ENCODE data around the gene TFF2.
A peak's percentile ranks its signal among the peaks of the same experiment; 100 is the strongest.

Gene TFF2

GRCh38 chr21:42337276-42337675 lies 13.5 kb downstream of the TFF2 start:
- no peak overlapping the region for H3K4me3 ChIP-seq (ENCODE audit: low read depth, low read length)
- no peak for DNase-seq (ENCODE audit: low read depth)
- TF ChIP-seq, protein P1, sequence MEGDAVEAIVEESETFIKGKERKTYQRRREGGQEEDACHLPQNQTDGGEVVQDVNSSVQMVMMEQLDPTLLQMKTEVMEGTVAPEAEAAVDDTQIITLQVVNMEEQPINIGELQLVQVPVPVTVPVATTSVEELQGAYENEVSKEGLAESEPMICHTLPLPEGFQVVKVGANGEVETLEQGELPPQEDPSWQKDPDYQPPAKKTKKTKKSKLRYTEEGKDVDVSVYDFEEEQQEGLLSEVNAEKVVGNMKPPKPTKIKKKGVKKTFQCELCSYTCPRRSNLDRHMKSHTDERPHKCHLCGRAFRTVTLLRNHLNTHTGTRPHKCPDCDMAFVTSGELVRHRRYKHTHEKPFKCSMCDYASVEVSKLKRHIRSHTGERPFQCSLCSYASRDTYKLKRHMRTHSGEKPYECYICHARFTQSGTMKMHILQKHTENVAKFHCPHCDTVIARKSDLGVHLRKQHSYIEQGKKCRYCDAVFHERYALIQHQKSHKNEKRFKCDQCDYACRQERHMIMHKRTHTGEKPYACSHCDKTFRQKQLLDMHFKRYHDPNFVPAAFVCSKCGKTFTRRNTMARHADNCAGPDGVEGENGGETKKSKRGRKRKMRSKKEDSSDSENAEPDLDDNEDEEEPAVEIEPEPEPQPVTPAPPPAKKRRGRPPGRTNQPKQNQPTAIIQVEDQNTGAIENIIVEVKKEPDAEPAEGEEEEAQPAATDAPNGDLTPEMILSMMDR (IDR thresholded peaks at IDR 0.05; ENCODE audit: control insufficient read depth, extremely low read depth, insufficient read depth) = no peak

DNA sequence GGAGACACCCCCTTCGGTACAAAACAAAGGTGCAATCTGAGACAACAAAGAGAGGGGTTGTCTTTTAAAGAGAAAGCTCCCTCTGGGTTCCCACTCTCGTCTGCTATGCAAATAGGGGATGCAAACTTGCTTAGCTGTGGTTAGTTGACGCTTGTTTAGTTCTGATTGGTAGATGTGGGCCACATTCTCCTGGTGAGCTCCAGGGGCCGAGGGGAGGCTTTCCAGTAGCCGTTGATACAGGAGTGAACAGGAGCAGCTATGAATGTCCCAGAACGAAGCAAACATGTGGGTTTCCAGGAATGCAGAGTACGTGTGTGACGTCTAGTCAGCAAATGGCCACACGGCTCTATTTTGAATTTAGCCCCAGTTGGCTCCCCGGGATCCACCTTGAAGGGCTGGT lies 14.7 kb downstream of the TFF2 start:
- no peak for DNase-seq (ENCODE audit: low read depth)
- TF ChIP-seq, protein P1 (IDR thresholded peaks at IDR 0.05; ENCODE audit: control insufficient read depth, extremely low read depth, insufficient read depth) = no peak
- H3K4me3 ChIP-seq (ENCODE audit: low read depth, low read length) = no peak overlapping the region

GRCh38 chr21:42332557-42333317 lies 18.1 kb downstream of the TFF2 start:
- TF ChIP-seq, protein P1 (IDR thresholded peaks at IDR 0.05; ENCODE audit: control insufficient read depth, extremely low read depth, insufficient read depth) = no peak
- H3K4me3 ChIP-seq (ENCODE audit: low read depth, low read length) = no peak overlapping the region
- no peak for DNase-seq (ENCODE audit: low read depth)

GRCh38 chr21:42331660-42332059 lies 19.1 kb downstream of the TFF2 start:
- DNase-seq (ENCODE audit: low read depth) = no peak
- TF ChIP-seq, protein P1 (IDR thresholded peaks at IDR 0.05; ENCODE audit: control insufficient read depth, extremely low read depth, insufficient read depth) = no peak
- no peak overlapping the region for H3K4me3 ChIP-seq (ENCODE audit: low read depth, low read length)

DNA sequence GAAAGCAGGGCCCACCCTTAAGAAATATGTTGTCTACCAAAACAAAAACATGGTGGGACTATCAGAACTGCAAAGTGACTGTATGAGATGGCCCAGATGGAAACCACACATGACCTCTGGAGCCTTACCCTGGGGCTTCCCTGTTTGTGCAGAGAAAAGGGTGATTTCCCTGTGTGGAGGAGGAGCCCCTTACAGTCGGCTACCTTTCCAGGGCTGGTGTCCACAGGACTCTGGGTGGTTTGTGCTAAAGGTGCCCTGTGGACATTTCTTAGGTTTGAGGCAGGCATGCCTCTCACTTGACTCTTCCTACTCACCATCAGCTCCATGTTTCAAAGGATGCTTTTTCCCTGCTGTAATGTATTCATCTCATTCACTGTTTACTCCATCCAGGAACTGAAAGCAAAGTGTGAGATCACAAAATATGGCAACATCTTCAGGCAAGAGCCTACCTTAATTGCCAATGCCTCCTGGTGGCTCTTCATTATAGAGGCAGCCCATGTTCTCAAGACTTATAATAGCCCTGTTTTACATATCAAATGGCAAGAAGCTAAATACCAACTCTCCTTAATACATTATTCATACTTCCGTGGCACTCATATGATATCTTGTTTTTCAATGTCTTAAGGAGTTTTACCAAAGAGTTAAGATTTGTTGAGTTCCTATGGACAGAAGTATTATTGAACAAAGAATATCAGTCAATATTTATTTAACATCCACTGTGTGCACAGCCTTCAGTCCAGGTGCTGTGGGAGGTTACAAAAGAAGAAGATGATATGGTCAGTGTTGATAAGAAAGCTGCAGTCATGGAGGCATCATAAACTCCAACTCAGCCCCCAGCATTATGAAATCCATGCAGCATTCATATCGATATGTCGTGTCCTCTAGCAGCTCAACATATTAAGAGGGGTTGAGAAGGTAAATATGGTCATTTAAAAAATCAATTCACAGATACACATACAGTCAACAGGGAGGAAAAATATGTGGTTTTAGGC lies 20.1 kb downstream of the TFF2 start:
- TF ChIP-seq, protein P1 (IDR thresholded peaks at IDR 0.05; ENCODE audit: control insufficient read depth, extremely low read depth, insufficient read depth) = no peak
- H3K4me3 ChIP-seq (ENCODE audit: low read depth, low read length) = no peak overlapping the region
- DNase-seq (ENCODE audit: low read depth) = peak; percentile 34

DNA sequence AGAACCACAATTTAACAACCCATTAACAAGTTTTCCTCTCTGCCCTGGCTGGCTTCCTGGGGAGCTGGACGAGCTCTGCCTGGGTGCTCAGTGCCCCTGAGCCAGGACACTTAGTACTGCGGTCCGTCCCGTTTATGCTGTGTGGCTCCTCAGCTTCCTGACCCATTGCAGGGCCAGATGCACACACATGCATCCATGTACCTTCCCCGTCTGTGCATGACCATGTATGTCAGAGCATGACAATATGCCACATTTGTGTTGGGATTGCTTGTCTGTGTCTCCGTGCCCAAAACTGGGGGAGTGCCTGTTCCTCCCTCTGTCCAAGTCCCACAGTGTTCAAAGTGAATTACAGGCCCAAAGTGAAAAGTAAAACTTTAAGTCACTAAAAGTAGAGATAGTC lies 25.9 kb downstream of the TFF2 start:
- no peak for DNase-seq (ENCODE audit: low read depth)
- H3K4me3 ChIP-seq (ENCODE audit: low read depth, low read length) = no peak overlapping the region
- TF ChIP-seq, protein P1 (IDR thresholded peaks at IDR 0.05; ENCODE audit: control insufficient read depth, extremely low read depth, insufficient read depth) = no peak
